Common myeloid progenitor, CD34-positive (primary cell): ENCODE measurements around the gene CPOX.

ENCODE experiments used
- CTCF ChIA-PET: fragments of 350-600 bp; sonication (Branson Sonifier 250); formaldehyde crosslinking; loops from one replicate; lab custom pipeline; 2021; ENCODE audit warnings: antibody characterized with exemption; lab: Charles Lee
- POLR2A ChIA-PET: fragments of 350-600 bp; sonication (Branson Sonifier 250); formaldehyde crosslinking; loops from one replicate; lab custom pipeline; 2021; ENCODE audit warnings: antibody characterized with exemption; lab: Charles Lee
- DNase-seq, 3 donors: peaks; one replicate each; pipeline versions ENCODE4 v3.0.0 to v3.0.0-alpha.2; 2013
- H3K27ac ChIP-seq, 2 experiments: 1 replicate in 1 of 2; 2 replicates in 1 of 2; pipeline ENCODE4 v1.7.0; 2013; ENCODE audit warnings: inconsistent platforms in 2 of 2, low read length in 2 of 2, mild to moderate bottlenecking in 2 of 2, low read depth in 1 of 2, moderate library complexity in 1 of 2; ENCODE audit not compliant: severe bottlenecking in 2 of 2, insufficient read depth in 1 of 2, poor library complexity in 1 of 2
- H3K27me3 ChIP-seq, 5 experiments: replicated peaks in 2 of 5; 1 replicate in 3 of 5; 2 replicates in 2 of 5; pipeline versions ENCODE4 v1.6.1 to v1.7.0; 2013; ENCODE audit warnings: low read length in 4 of 5, mild to moderate bottlenecking in 2 of 5, moderate library complexity in 2 of 5, inconsistent platforms in 1 of 5; ENCODE audit not compliant: insufficient read depth in 5 of 5, control insufficient read depth in 4 of 5
- H3K36me3 ChIP-seq, 4 experiments: 1 replicate in 2 of 4; 2 replicates in 2 of 4; pipeline versions ENCODE4 v1.6.1 to v1.7.0; 2013; ENCODE audit warnings: low read length in 3 of 4, control low read depth in 1 of 4, mild to moderate bottlenecking in 1 of 4; ENCODE audit not compliant: control insufficient read depth in 4 of 4, insufficient read depth in 4 of 4
- H3K4me1 ChIP-seq, 4 experiments: 1 replicate in 3 of 4; 2 replicates in 1 of 4; pipeline versions ENCODE4 v1.6.1 to v1.7.1; 2013; ENCODE audit warnings: low read length in 3 of 4, mild to moderate bottlenecking in 3 of 4, control low read depth in 1 of 4, inconsistent platforms in 1 of 4, moderate library complexity in 1 of 4; ENCODE audit not compliant: control insufficient read depth in 4 of 4, insufficient read depth in 4 of 4; ENCODE audit errors: control extremely low read depth in 1 of 4
- H3K4me3 ChIP-seq, 7 experiments: 1 replicate in 4 of 7; 2 replicates in 3 of 7; pipeline versions ENCODE4 v1.5.1 to v1.7.0; 2013; ENCODE audit warnings: mild to moderate bottlenecking in 7 of 7, low read length in 6 of 7, moderate library complexity in 6 of 7, inconsistent platforms in 2 of 7, low read depth in 2 of 7, control low read depth in 1 of 7; ENCODE audit not compliant: insufficient read depth in 4 of 7, control insufficient read depth in 1 of 7; ENCODE audit errors: extremely low read depth in 1 of 7
- H3K9me3 ChIP-seq, 5 experiments: 1 replicate in 4 of 5; 2 replicates in 1 of 5; pipeline versions ENCODE4 v1.6.1 to v1.7.1; 2013; ENCODE audit warnings: low read length in 4 of 5, mild to moderate bottlenecking in 2 of 5, inconsistent platforms in 1 of 5, low read depth in 1 of 5, moderate library complexity in 1 of 5; ENCODE audit not compliant: control insufficient read depth in 4 of 5, insufficient read depth in 2 of 5; ENCODE audit errors: control extremely low read depth in 1 of 5
- WGBS: methylation state at CpG from one replicate; pipeline ENCODE4 v1.1.5; 2013; ENCODE audit not compliant: insufficient coverage; 5-methylcytosine and 5-hydroxymethylcytosine counted together

Gene CPOX

GRCh38 chr3:98552232-98553020, 41.0 kb downstream of the CPOX start:
- CTCF ChIA-PET: no interaction called here
- peaks cover 0 to 71% (median 9%) of the 10 kb centered on the region in 4 experiments for H3K4me1 ChIP-seq
- H3K36me3 ChIP-seq: no peaks in the 10 kb centered on the region
- POLR2A ChIA-PET: no interaction called here
- no peak for DNase-seq
- H3K27ac ChIP-seq: no peak overlapping the region
- WGBS: 100% methylated on average over 2 of the region's 4 CpGs
- H3K27me3 ChIP-seq: no peaks in the 10 kb centered on the region
- H3K9me3 ChIP-seq: no peaks in the 10 kb centered on the region
- H3K4me3 ChIP-seq: no peak overlapping the region

- Histone ChIP-seq H3K4me3 (no peak overlapping the region), H3K27ac (no peak overlapping the region), H3K4me1 (peaks cover 0 to 64% (median 9%) of the 10 kb centered on the region in 4 experiments), H3K27me3 (no peaks in the 10 kb centered on the region), H3K36me3 (no peaks in the 10 kb centered on the region), H3K9me3 (no peaks in the 10 kb centered on the region)
- POLR2A ChIA-PET: no interaction called here
- no peak for DNase-seq
- WGBS: no CpG with 5 or more reads among the region's 3 CpGs
- CTCF ChIA-PET: no interaction called here
These were observed 41.7 kb downstream of the CPOX start for GRCh38 chr3:98551754-98552153.

GRCh38 chr3:98551236-98551635, 42.2 kb downstream of the CPOX start:
- ChIA-PET POLR2A (no interaction called here), CTCF (no interaction called here)
- Histone ChIP-seq H3K4me3 (no peak overlapping the region), H3K9me3 (no peaks in the 10 kb centered on the region), H3K4me1 (peaks cover 0 to 59% (median 8%) of the 10 kb centered on the region in 4 experiments), H3K27ac (no peak overlapping the region), H3K27me3 (no peaks in the 10 kb centered on the region), H3K36me3 (no peaks in the 10 kb centered on the region)
- WGBS: no CpG with 5 or more reads among the region's 2 CpGs
- DNase-seq: no peak

GRCh38 chr3:98550833-98551232, 42.6 kb downstream of the CPOX start:
- Histone ChIP-seq H3K27me3 (peaks cover 0 to 1% (median 0%) of the 10 kb centered on the region in 5 experiments), H3K9me3 (no peaks in the 10 kb centered on the region), H3K4me1 (peaks cover 0 to 58% (median 7%) of the 10 kb centered on the region in 4 experiments), H3K27ac (no peak overlapping the region), H3K36me3 (no peaks in the 10 kb centered on the region), H3K4me3 (no peak overlapping the region)
- POLR2A ChIA-PET: no interaction called here
- WGBS: 100% methylated on average over 2 of the region's 3 CpGs
- DNase-seq: no peak
- CTCF ChIA-PET: no interaction called here

- no peak for DNase-seq
- H3K27me3 ChIP-seq: peaks cover 0 to 2% (median 0%) of the 10 kb centered on the region in 5 experiments
- no peaks in the 10 kb centered on the region for H3K36me3 ChIP-seq
- CTCF ChIA-PET: no interaction called here
- H3K27ac ChIP-seq: no peak overlapping the region
- POLR2A ChIA-PET: no interaction called here
- H3K9me3 ChIP-seq: no peaks in the 10 kb centered on the region
- 100% methylated on average over 1 of the region's 5 CpGs for WGBS
- no peak overlapping the region for H3K4me3 ChIP-seq
- H3K4me1 ChIP-seq: peaks cover 0 to 37% (median 3%) of the 10 kb centered on the region in 4 experiments
These were observed 44.9 kb downstream of the CPOX start for GRCh38 chr3:98548544-98548943.

- H3K9me3 ChIP-seq: no peaks in the 10 kb centered on the region
- DNase-seq: no peak
- no peak overlapping the region for H3K27ac ChIP-seq
- H3K27me3 ChIP-seq: peaks cover 0 to 2% (median 0%) of the 10 kb centered on the region in 5 experiments
- CTCF ChIA-PET: interaction anchor here (0.7 kb wide), 1 partner anchor 56 kb away, joined by 3 read pairs; no protein-coding TSS in a partner anchor
- no peaks in the 10 kb centered on the region for H3K36me3 ChIP-seq
- no peak overlapping the region for H3K4me3 ChIP-seq
- H3K4me1 ChIP-seq: peaks cover 0 to 11% (median 0%) of the 10 kb centered on the region in 4 experiments
- POLR2A ChIA-PET: no interaction called here
- WGBS: 81% methylated on average over 2 of the region's 5 CpGs
These were observed 47.5 kb downstream of the CPOX start for GRCh38 chr3:98545940-98546339.

GRCh38 chr3:98542623-98543022, 50.8 kb downstream of the CPOX start:
- DNase-seq: no peak
- ChIA-PET CTCF (no interaction called here), POLR2A (no interaction called here)
- Histone ChIP-seq H3K4me1 (peaks cover 0 to 2% (median 0%) of the 10 kb centered on the region in 4 experiments), H3K9me3 (no peaks in the 10 kb centered on the region), H3K27me3 (peaks cover 0 to 2% (median 0%) of the 10 kb centered on the region in 5 experiments), H3K27ac (no peak overlapping the region), H3K4me3 (no peak overlapping the region), H3K36me3 (no peaks in the 10 kb centered on the region)
- 100% methylated on average over 1 of the region's 1 CpG for WGBS
